BLaER1 (cell line): ENCODE results near the gene NEK11.
"Not testable (repeated sequence)": the region's sequence is repeated elsewhere in the genome, so short reads cannot be mapped to it uniquely, and the experiment has no call there.

ENCODE experiments used
- H3K27ac ChIP-seq: shearing (Covaris generic); formaldehyde crosslinking; 2 replicates; pipeline ENCODE4 v1.8.1; 2022
- H3K27me3 ChIP-seq: shearing (Covaris generic); formaldehyde crosslinking; 2 replicates; pipeline ENCODE4 v1.8.1; 2022
- H3K36me3 ChIP-seq: shearing (Covaris generic); formaldehyde crosslinking; 2 replicates; pipeline ENCODE4 v1.8.1; 2022
- H3K4me1 ChIP-seq: shearing (Covaris generic); formaldehyde crosslinking; 2 replicates; pipeline ENCODE4 v1.8.1; 2022
- H3K4me2 ChIP-seq: shearing (Covaris generic); formaldehyde crosslinking; 2 replicates; pipeline ENCODE4 v1.8.1; 2022
- H3K4me3 ChIP-seq: shearing (Covaris generic); formaldehyde crosslinking; 2 replicates; pipeline ENCODE4 v1.8.1; 2022
- H3K9ac ChIP-seq: shearing (Covaris generic); formaldehyde crosslinking; 2 replicates; pipeline ENCODE4 v1.8.1; 2022
- H3K9me3 ChIP-seq: shearing (Covaris generic); formaldehyde crosslinking; 2 replicates; pipeline ENCODE4 v1.8.1; 2022
- H4K20me1 ChIP-seq: shearing (Covaris generic); formaldehyde crosslinking; 2 replicates; pipeline ENCODE4 v1.8.1; 2022
- Cebpa-rat ChIP-seq: shearing (Covaris generic); IDR thresholded peaks from 2 replicates; pipeline ENCODE4 v1.8.1; 2022

NEK11 gene

DNA sequence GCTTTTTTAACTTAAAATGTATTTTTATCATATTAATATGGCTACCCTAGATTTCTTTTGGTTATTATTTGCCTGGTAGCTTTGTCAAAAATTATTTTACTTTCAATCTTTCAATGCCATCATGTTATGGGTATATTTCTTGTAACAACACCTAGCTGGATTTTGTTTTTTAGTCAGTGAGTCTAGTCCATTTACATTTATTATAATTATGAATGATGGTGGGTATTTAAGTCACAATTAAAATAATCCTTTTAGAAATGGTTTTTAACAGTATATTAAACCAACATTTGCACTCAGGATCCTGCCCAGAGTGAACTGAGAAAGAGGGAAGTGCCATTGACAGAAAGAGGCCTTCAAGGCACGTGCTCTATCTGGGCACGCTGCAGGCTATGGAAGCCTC is 315.1 kb downstream of the NEK11 start:
- no peak for TF ChIP-seq Cebpa-rat
- H3K36me3 ChIP-seq = no peaks in the 10 kb centered on the region
- no peaks in the 10 kb centered on the region for H3K27me3 ChIP-seq
- H3K4me3 ChIP-seq = no peak overlapping the region
- no peak overlapping the region for H3K4me2 ChIP-seq
- H3K9me3 ChIP-seq = peaks cover 10% of the 10 kb centered on the region
- no peaks in the 10 kb centered on the region for H4K20me1 ChIP-seq
- no peak overlapping the region for H3K27ac ChIP-seq
- H3K4me1 ChIP-seq = no peaks in the 10 kb centered on the region
- no peak overlapping the region for H3K9ac ChIP-seq

DNA sequence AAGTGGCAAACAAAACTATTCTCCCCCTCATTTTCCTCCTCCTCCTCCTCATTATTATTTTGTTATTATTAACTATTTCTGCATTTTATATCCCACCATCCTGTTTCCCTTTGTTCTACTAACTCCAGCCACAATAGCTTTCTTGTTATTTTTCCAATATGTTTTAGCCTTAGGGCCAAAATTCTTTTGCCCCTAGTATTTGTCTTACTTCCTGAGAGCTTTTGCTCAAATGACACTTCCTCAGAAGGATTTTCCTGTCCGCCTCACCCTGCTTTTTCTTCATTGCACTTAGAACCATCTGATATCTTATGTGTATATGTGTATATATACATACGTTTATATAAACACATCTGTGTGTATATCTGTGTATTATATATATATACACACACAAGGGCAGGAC is 322.2 kb downstream of the NEK11 start:
- Histone ChIP-seq H3K27me3 (no peaks in the 10 kb centered on the region), H3K9ac (no peak overlapping the region), H3K4me3 (no peak overlapping the region), H3K4me2 (0 out of 2 replicates have a peak overlapping the region, but pooled peaks have one; percentile 31), H3K4me1 (peaks cover 32% of the 10 kb centered on the region), H4K20me1 (no peaks in the 10 kb centered on the region), H3K36me3 (no peaks in the 10 kb centered on the region), H3K9me3 (peaks cover 1% of the 10 kb centered on the region), H3K27ac (no peak overlapping the region)
- no peak for TF ChIP-seq Cebpa-rat

DNA sequence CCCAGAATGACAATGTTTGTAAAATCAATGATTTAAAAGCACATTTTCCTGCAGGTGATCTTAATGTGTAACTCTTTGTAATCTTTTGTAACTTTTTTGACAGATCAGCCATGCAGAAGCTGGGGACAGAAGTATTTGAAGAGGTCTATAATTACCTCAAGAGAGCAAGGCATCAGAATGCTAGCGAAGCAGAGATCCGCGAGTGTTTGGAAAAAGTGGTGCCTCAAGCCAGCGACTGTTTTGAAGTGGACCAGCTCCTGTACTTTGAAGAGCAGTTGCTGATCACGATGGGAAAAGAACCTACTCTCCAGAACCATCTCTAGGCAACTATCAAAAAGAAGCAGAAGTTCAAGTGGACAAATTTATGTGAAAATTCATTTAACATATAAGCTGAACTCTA is 322.8 kb downstream of the NEK11 start:
- no peak overlapping the region for H3K27ac ChIP-seq
- H3K4me3 ChIP-seq = no peak overlapping the region
- no peak for TF ChIP-seq Cebpa-rat
- H3K4me1 ChIP-seq = peaks cover 37% of the 10 kb centered on the region
- peak overlapping the region; percentile 31; the same call in 1 of the 2 replicates for H3K4me2 ChIP-seq
- H3K27me3 ChIP-seq = no peaks in the 10 kb centered on the region
- H3K9me3 ChIP-seq = no peaks in the 10 kb centered on the region
- no peaks in the 10 kb centered on the region for H3K36me3 ChIP-seq
- H4K20me1 ChIP-seq = no peaks in the 10 kb centered on the region
- H3K9ac ChIP-seq = no peak overlapping the region

DNA sequence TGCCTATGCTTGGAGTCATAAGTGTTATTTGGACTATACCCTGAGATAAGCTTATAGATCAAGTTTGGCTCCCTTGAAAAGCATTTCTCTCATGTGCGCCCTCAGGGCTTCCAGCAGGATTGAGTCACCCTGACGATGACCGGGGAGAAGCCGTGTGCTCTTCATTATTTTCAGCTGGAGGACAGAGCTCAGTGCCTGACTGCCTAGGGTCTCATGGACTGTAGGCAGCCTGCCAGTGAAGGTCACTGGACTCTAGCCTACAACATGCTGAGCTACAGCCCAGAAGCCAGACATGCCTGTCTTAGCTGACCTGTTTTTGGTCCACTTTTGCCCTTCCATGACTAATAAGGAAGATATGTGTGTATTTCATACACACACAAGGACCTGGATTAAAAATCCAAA is 323.3 kb downstream of the NEK11 start:
- TF ChIP-seq Cebpa-rat = no peak
- Histone ChIP-seq H3K4me1 (peaks cover 37% of the 10 kb centered on the region), H3K4me3 (no peak overlapping the region), H3K9ac (no peak overlapping the region), H4K20me1 (no peaks in the 10 kb centered on the region), H3K36me3 (no peaks in the 10 kb centered on the region), H3K27ac (no peak overlapping the region), H3K4me2 (peak overlapping the region; percentile 31; the same call in 1 of the 2 replicates), H3K27me3 (no peaks in the 10 kb centered on the region), H3K9me3 (no peaks in the 10 kb centered on the region)

DNA sequence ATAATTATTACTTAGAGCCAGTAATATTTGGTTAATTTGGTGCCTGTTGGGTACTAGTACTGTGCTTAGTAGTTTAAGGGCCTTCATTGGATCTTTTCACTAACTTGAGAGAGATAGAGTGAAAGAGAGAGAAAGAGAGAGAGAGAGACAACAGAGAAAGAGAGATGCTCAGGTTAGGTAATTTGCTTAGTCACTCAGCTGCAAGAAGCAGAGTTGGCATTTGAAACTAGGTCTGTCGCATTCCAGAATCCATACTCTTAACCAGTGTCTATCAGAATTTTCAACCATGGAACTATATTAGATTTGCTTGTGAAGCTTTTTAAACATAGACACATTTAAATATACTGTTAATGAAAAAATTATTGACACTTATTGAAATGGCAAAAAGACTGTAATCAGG is 323.8 kb downstream of the NEK11 start:
- TF ChIP-seq Cebpa-rat = no peak
- Histone ChIP-seq H4K20me1 (no peaks in the 10 kb centered on the region), H3K9ac (no peak overlapping the region), H3K4me2 (no peak overlapping the region), H3K4me3 (no peak overlapping the region), H3K36me3 (no peaks in the 10 kb centered on the region), H3K27me3 (no peaks in the 10 kb centered on the region), H3K4me1 (peaks cover 37% of the 10 kb centered on the region), H3K9me3 (no peaks in the 10 kb centered on the region), H3K27ac (no peak overlapping the region)

DNA sequence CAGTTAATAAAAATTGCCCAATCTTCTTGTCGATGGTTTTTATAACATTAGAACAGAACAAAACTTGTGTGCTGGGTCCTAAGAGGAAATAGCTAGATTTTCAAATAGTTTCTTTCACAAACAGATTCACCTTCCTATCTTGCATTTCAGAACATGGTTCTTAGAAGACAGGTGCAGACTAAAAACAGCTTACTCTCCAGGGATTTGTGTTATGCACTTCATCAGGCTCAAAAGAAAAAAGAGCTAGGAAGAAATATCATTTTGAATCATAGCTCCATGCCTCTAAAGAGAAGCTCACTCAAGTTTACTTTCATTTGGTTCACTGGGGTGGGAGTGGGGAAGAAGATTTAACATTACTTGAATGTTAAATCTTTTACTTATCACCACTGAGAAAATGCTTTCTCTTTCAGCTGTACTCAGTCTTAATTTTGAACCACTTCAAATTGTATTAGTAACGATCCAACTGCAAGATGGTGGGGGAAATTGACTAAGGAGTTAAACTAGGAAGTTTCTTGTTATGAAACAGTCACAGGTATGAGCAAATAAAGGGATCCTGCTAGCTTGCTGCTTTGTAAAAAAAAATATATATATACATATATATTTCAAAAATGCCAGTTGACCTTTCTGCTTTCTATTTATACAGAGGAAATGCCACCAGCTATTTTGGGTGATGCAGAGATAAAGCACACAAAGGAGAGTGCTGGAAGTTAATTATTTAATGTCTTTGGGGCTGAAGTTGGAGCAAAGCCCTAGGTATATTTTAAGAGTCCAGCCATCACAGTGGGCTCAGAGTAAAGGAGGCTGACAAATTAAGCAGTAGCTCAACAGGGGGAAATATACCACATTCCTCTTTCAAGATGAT is 326.6 kb downstream of the NEK11 start:
- no peak overlapping the region for H3K4me3 ChIP-seq
- no peaks in the 10 kb centered on the region for H4K20me1 ChIP-seq
- H3K4me2 ChIP-seq = peak overlapping the region; percentile 67
- TF ChIP-seq Cebpa-rat = no peak
- no peaks in the 10 kb centered on the region for H3K27me3 ChIP-seq
- H3K9me3 ChIP-seq = no peaks in the 10 kb centered on the region
- H3K36me3 ChIP-seq = no peaks in the 10 kb centered on the region
- peaks cover 37% of the 10 kb centered on the region for H3K4me1 ChIP-seq
- H3K9ac ChIP-seq = peak overlapping the region; percentile 4; the same call in 1 of the 2 replicates
- H3K27ac ChIP-seq = peak overlapping the region; percentile 45

DNA sequence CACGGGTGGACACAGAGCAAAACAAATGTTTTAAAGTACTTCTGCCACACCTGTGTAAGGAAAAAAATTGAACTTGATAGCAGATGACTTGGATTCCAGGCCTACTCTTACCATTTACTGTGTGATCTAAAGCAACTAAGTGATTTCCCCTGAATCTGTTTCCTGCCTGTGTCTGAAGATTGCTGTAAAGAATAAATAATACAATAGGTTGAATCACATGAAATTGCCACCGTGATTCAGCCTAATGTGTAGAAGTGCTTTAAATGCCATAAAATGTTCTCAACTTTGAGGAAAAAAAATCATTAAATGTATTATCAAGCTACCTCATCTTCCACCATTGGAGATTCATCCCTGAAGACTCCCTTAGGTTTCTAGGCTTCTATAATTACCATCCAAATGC is 327.3 kb downstream of the NEK11 start:
- Histone ChIP-seq H3K27ac (peak overlapping the region; percentile 45; the same call in 1 of the 2 replicates), H3K27me3 (no peaks in the 10 kb centered on the region), H3K4me1 (peaks cover 33% of the 10 kb centered on the region), H3K4me2 (peak overlapping the region; percentile 67), H3K9ac (peak overlapping the region; percentile 4; the same call in 1 of the 2 replicates), H4K20me1 (no peaks in the 10 kb centered on the region), H3K9me3 (no peaks in the 10 kb centered on the region), H3K36me3 (no peaks in the 10 kb centered on the region), H3K4me3 (no peak overlapping the region)
- TF ChIP-seq Cebpa-rat = no peak

DNA sequence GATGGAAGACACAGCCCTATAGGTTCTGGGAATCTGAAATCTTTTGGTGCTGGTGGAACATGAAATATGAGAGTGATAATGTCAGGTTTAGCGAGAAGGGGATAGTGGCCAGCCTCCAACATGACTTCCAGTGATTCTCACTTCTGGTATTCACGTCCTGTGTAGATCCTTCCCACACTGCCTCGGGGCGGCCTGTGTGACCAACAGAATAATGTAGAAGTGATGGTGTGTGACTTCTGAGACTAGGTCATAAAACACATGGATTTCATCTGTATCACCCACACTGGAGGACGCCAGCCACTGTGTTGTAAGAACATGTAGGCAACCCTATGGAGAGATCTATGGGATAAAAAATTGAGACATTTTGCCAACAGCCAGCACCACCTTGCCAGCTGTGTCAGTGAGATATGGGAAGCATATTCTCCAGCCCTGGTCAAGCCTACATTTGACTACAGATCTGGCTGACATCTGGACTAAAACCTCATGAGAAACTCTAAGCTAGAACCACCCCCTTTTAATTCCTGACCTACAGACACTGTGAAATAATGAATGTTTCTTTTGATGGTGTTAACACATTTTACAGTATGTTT is 329.4 kb downstream of the NEK11 start:
- Histone ChIP-seq H3K9me3 (no peaks in the 10 kb centered on the region), H3K4me3 (no peak overlapping the region), H3K27me3 (no peaks in the 10 kb centered on the region), H3K4me2 (no peak overlapping the region), H3K9ac (no peak overlapping the region), H3K4me1 (peaks cover 21% of the 10 kb centered on the region), H3K36me3 (no peaks in the 10 kb centered on the region), H4K20me1 (no peaks in the 10 kb centered on the region), H3K27ac (no peak overlapping the region)
- TF ChIP-seq Cebpa-rat = no peak

DNA sequence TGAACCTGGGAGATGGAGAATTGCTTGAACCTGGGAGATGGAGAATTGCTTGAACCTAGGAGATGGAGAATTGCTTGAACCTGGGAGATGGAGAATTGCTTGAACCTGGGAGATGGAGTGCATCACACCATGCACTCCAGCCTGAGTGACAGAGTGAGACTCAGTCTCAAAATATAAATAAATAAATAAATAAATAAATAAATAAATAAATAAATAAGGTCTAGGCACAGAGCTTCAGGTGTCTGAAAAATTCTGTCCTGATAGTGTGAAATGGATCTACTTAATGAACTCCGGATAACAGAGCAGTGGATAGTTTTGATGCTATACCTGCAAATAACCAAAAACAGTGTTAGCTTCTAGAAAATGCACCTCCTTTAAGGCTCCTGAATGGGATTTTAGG is 330.6 kb downstream of the NEK11 start:
- no peak overlapping the region for H3K4me3 ChIP-seq
- no peak overlapping the region for H3K9ac ChIP-seq
- H3K36me3 ChIP-seq = no peaks in the 10 kb centered on the region
- H3K27me3 ChIP-seq = no peaks in the 10 kb centered on the region
- peaks cover 7% of the 10 kb centered on the region for H3K9me3 ChIP-seq
- no peak overlapping the region for H3K27ac ChIP-seq
- H4K20me1 ChIP-seq = no peaks in the 10 kb centered on the region
- H3K4me2 ChIP-seq = no peak overlapping the region
- peaks cover 21% of the 10 kb centered on the region for H3K4me1 ChIP-seq
- no peak for TF ChIP-seq Cebpa-rat

DNA sequence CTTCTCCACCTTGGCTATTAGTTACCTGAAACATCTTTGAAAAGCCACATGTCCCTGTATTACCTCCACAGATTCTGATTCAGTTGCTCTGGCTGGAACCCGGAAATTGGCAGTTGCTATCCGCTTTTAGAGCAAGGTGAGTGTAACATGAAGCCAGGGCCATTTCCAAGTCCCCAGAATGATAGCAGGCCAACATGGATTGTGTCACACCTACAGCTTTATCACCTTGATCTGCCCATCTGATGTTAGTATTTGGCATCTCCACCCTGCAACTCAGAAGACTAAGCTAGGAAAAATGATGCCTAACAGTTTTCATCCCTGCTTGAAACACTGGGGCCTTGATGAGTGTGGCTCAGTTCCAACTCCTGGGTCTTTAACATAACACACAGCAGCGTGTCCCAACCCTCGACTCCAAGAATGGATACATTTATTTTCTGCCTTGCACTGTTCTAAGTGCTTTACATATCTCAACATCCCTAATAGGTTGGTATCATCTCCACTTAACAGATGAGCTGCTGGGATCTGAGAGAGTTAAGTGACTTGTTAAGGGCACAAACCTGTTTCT is 333.6 kb downstream of the NEK11 start:
- H3K4me1 ChIP-seq = no peaks in the 10 kb centered on the region
- H3K4me2 ChIP-seq = no peak overlapping the region
- TF ChIP-seq Cebpa-rat = no peak

DNA sequence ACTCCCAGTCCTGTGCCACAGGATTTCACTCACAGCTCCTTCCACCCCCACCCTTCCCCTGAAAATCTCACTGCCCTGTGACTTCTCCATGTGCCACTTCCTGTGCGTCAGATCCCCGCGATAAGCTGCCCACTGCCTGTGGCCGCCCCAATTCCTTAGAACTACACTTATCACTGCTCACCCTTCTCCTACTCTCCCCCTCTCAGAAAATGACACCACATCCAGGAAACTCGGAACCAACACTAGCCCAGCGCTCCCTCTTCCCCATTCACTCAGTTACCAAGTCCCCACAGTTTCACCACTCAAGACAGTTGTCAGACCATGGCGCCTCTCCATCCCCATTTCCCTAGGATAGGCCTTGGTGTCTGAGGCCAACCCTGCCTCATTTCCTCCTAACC is 334.4 kb downstream of the NEK11 start:
- not testable (repeated sequence) for H3K9ac ChIP-seq, H4K20me1 ChIP-seq, H3K4me3 ChIP-seq, H3K27me3 ChIP-seq, H3K4me1 ChIP-seq, H3K4me2 ChIP-seq, H3K36me3 ChIP-seq, H3K27ac ChIP-seq
- peaks cover 15% of the 10 kb centered on the region for H3K9me3 ChIP-seq

More for the DNA sequence above, 333.6 kb downstream of the NEK11 start:
- Histone ChIP-seq H4K20me1 (no peaks in the 10 kb centered on the region), H3K9ac (no peak overlapping the region), H3K4me3 (no peak overlapping the region), H3K36me3 (no peaks in the 10 kb centered on the region), H3K9me3 (peaks cover 15% of the 10 kb centered on the region), H3K27ac (no peak overlapping the region), H3K27me3 (no peaks in the 10 kb centered on the region)
